Esophagus squamous epithelium (tissue), 5 donors: ENCODE measurements around the gene MON1A. TPM values are rescaled to one million over a fixed set of nuclear protein-coding genes. Genes with fewer than 3 reads are reported as not detected.
A peak's percentile ranks its signal among the peaks of the same experiment; 100 is the strongest.

Source experiments
- DNase-seq: peaks from one replicate; lab custom pipeline; 2025; lab: John Stamatoyannopoulos, UW
- H3K27ac ChIP-seq, 4 donors: fragments of 200-600 bp; sonication (generic); one replicate each; pipeline ENCODE4 v1.5.1; 2016 to 2019; ENCODE audit warnings: mild to moderate bottlenecking in 1 of 4
- H3K27me3 ChIP-seq, 4 donors: fragments of 200-600 bp; sonication (generic); 1 replicate in 3 of 4; 2 replicates in 1 of 4; pipeline versions ENCODE4 v1.5.1 to v1.6.0; 2017 to 2021; ENCODE audit warnings: antibody characterized with exemption in 1 of 4
- H3K36me3 ChIP-seq, 3 donors: fragments of 200-600 bp; sonication (generic); one replicate each; pipeline ENCODE4 v1.5.1; 2016 to 2019
- H3K4me1 ChIP-seq, 3 donors: fragments of 200-600 bp; sonication (generic); one replicate each; pipeline ENCODE4 v1.5.1; 2017 to 2019
- H3K4me3 ChIP-seq, 4 donors: fragments of 200-600 bp; sonication (generic); 1 replicate in 3 of 4; 2 replicates in 1 of 4; pipeline ENCODE4 v1.5.1; 2016 to 2019; ENCODE audit warnings: mild to moderate bottlenecking in 2 of 4, moderate library complexity in 1 of 4
- H3K9me3 ChIP-seq, 3 donors: fragments of 200-600 bp; sonication (generic); one replicate each; pipeline ENCODE4 v1.5.1; 2016 to 2019
- POLR2A ChIP-seq, 4 donors: fragments of 450-650 bp; IDR thresholded peaks; one replicate each; pipeline ENCODE4 v1.6.1; 2017; ENCODE audit warnings: antibody characterized with exemption in 4 of 4, mild to moderate bottlenecking in 4 of 4, moderate library complexity in 3 of 4
- WGBS, 2 donors: methylation state at CpG; one replicate each; pipeline ENCODE4 v1.1.5; 2018; 5-methylcytosine and 5-hydroxymethylcytosine counted together
- intact Hi-C: fragments of 100-400 bp; cut with DNase I; formaldehyde crosslinking; loops from one replicate; pipeline ENCODE4 v1.15.0; 2022
- total RNA-seq, 4 donors: library from RNA; depleted of rRNA; stranded (reverse); fragments of >200 nt; gene quantifications; one replicate each; pipeline ENCODE4 v1.1.0, GENCODE V29; 2016
- TF ChIP-seq, protein P1 (sequence below), 6 experiments: fragments of 450-650 bp in 4 of 6; fragments of 200-600 bp in 2 of 6; sonication (generic) in 2 of 6; IDR thresholded peaks; one replicate each; pipeline ENCODE4 v1.5.1; 2016 to 2019; ENCODE audit warnings: antibody characterized with exemption in 6 of 6, mild to moderate bottlenecking in 4 of 6, moderate library complexity in 4 of 6
- donor health status: DM: yes; HTN: yes; CAD: no.

The MON1A gene
- total RNA-seq, 4 donors from 2014 or later: 12.9 to 17.2 (median 14.1) TPM

- intact Hi-C loops: no loop called here
- no peaks in the 10 kb centered on the region for H3K9me3 ChIP-seq
- H3K4me3 ChIP-seq: peak within 1 kb of the TSS; percentile 4 to 64 (median 28)
- no peaks in the 10 kb centered on the region for H3K36me3 ChIP-seq
- TF ChIP-seq, protein P1, sequence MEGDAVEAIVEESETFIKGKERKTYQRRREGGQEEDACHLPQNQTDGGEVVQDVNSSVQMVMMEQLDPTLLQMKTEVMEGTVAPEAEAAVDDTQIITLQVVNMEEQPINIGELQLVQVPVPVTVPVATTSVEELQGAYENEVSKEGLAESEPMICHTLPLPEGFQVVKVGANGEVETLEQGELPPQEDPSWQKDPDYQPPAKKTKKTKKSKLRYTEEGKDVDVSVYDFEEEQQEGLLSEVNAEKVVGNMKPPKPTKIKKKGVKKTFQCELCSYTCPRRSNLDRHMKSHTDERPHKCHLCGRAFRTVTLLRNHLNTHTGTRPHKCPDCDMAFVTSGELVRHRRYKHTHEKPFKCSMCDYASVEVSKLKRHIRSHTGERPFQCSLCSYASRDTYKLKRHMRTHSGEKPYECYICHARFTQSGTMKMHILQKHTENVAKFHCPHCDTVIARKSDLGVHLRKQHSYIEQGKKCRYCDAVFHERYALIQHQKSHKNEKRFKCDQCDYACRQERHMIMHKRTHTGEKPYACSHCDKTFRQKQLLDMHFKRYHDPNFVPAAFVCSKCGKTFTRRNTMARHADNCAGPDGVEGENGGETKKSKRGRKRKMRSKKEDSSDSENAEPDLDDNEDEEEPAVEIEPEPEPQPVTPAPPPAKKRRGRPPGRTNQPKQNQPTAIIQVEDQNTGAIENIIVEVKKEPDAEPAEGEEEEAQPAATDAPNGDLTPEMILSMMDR (IDR thresholded peaks at IDR 0.05): no peak
- no peak for TF ChIP-seq POLR2A (IDR thresholded peaks at IDR 0.05)
- peaks cover 9 to 15% (median 12%) of the 10 kb centered on the region in 3 donors for H3K4me1 ChIP-seq
- 0 to 4% methylated on average over 4 to 11 of the region's 59 CpGs for WGBS, 2 donors
- DNase-seq: no peak
- peaks cover 4 to 84% (median 18%) of the 10 kb centered on the region in 4 donors for H3K27me3 ChIP-seq
- H3K27ac ChIP-seq: no peak within 1 kb of the TSS
These were observed 60.0 kb downstream of the MON1A start, which contains the start of gene CAMKV for GRCh38 chr3:49869525-49870126. Gene CAMKV, minus strand, starts transcription at chr3:49869906. Its CDS starts 7,518 bp downstream, at chr3:49862388.

GRCh38 chr3:49868862-49869466, 60.6 kb downstream of the MON1A start:
- Histone ChIP-seq H3K4me1 (peaks cover 9 to 15% (median 12%) of the 10 kb centered on the region in 3 donors), H3K9me3 (no peaks in the 10 kb centered on the region), H3K27me3 (peaks cover 4 to 90% (median 19%) of the 10 kb centered on the region in 4 donors), H3K36me3 (no peaks in the 10 kb centered on the region), H3K27ac (no peak overlapping the region), H3K4me3 (peak overlapping the region in 3 of 4 donors; percentile 14 to 64 (median 42))
- intact Hi-C loops: no loop called here
- WGBS, 2 donors: 21% methylated on average over 3 of the region's 23 CpGs; no CpG with 5 or more reads in 1 of the 2 donors
- TF ChIP-seq, protein P1 (IDR thresholded peaks at IDR 0.05): no peak
- TF ChIP-seq POLR2A (IDR thresholded peaks at IDR 0.05): no peak
- no peak for DNase-seq

DNA sequence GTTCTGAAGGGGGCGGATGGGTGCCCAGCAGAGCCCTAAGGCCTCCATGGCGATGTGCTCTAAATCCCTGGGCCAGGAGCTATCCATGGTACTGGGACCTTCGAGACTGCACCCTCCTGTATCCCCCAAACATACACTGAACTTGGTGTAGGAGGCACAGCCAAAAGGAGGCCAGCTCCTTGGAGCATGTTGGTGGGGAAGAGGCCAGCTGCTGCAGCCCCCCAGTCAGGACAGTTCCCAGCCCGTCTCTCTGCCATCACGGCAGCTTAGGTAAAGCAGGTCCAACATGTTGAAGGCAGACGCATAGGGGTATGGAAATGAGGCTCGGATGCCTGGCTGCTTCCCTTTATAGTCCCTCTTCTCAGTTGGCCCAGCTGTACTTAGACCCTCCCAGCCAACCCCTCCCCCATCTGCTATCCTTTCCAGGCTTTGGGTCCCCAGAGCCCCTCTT, 61.7 kb downstream of the MON1A start:
- Histone ChIP-seq H3K4me3 (no peak overlapping the region), H3K27me3 (peaks cover 4 to 98% (median 19%) of the 10 kb centered on the region in 4 donors), H3K4me1 (peaks cover 9 to 15% (median 12%) of the 10 kb centered on the region in 3 donors), H3K36me3 (no peaks in the 10 kb centered on the region), H3K27ac (no peak overlapping the region), H3K9me3 (no peaks in the 10 kb centered on the region)
- no peak for DNase-seq
- 19 to 23% methylated on average over 5 to 7 of the region's 7 CpGs for WGBS, 2 donors
- no peak for TF ChIP-seq POLR2A (IDR thresholded peaks at IDR 0.05)
- TF ChIP-seq, protein P1 (IDR thresholded peaks at IDR 0.05): no peak
- intact Hi-C loops: no loop called here

GRCh38 chr3:49867400-49867799, 62.2 kb downstream of the MON1A start:
- H3K4me1 ChIP-seq: peaks cover 9 to 15% (median 12%) of the 10 kb centered on the region in 3 donors
- H3K4me3 ChIP-seq: no peak overlapping the region
- WGBS, 2 donors: no CpG with 5 or more reads among the region's 1 CpG
- no peaks in the 10 kb centered on the region for H3K9me3 ChIP-seq
- peaks cover 4 to 95% (median 19%) of the 10 kb centered on the region in 4 donors for H3K27me3 ChIP-seq
- no peak overlapping the region for H3K27ac ChIP-seq
- TF ChIP-seq, protein P1 (IDR thresholded peaks at IDR 0.05): no peak
- TF ChIP-seq POLR2A (IDR thresholded peaks at IDR 0.05): no peak
- intact Hi-C loops: no loop called here
- no peak for DNase-seq
- no peaks in the 10 kb centered on the region for H3K36me3 ChIP-seq

- intact Hi-C loops: no loop called here
- no peaks in the 10 kb centered on the region for H3K9me3 ChIP-seq
- no peak overlapping the region for H3K27ac ChIP-seq
- H3K27me3 ChIP-seq: peaks cover 4 to 80% (median 18%) of the 10 kb centered on the region in 4 donors
- H3K4me1 ChIP-seq: peaks cover 9 to 15% (median 12%) of the 10 kb centered on the region in 3 donors
- H3K4me3 ChIP-seq: no peak overlapping the region
- TF ChIP-seq, protein P1 (IDR thresholded peaks at IDR 0.05): no peak
- no peak for TF ChIP-seq POLR2A (IDR thresholded peaks at IDR 0.05)
- 32 to 48% methylated on average over 4 to 6 of the region's 7 CpGs for WGBS, 2 donors
- no peak for DNase-seq
- H3K36me3 ChIP-seq: no peaks in the 10 kb centered on the region
These were observed 64.3 kb downstream of the MON1A start for GRCh38 chr3:49865198-49865784.
